ENCODE measurements around the gene NPIPB2.

DNA sequence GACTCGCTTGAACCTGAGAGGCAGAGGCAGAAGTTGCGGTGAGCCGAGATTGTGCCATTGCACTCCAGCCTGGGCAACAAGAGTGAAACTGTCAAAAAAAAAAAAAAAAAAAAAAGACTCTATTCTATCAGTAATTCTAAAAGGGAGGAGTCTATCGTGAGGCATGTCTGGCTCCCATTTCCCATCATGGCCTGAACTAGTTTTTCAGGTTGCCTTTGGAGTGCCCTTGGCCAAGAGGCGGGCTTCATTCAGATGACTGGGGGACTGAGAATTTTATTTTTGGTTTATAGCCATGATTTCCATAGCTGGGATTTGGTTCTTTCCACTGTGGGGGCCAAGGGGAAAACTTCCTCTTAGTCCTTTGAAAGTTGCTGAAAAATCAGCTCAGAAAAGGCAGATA is 31.2 kb upstream of the NPIPB2 start:
- TF ChIP-seq, protein P1, sequence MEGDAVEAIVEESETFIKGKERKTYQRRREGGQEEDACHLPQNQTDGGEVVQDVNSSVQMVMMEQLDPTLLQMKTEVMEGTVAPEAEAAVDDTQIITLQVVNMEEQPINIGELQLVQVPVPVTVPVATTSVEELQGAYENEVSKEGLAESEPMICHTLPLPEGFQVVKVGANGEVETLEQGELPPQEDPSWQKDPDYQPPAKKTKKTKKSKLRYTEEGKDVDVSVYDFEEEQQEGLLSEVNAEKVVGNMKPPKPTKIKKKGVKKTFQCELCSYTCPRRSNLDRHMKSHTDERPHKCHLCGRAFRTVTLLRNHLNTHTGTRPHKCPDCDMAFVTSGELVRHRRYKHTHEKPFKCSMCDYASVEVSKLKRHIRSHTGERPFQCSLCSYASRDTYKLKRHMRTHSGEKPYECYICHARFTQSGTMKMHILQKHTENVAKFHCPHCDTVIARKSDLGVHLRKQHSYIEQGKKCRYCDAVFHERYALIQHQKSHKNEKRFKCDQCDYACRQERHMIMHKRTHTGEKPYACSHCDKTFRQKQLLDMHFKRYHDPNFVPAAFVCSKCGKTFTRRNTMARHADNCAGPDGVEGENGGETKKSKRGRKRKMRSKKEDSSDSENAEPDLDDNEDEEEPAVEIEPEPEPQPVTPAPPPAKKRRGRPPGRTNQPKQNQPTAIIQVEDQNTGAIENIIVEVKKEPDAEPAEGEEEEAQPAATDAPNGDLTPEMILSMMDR (IDR thresholded peaks at IDR 0.05; ENCODE audit: low read depth, low read length) = no peak
- TF ChIP-seq EZH2phosphoT487 (IDR thresholded peaks at IDR 0.05; ENCODE audit: low read depth) = no peak

Data from OCI-LY3 (cell line).